ENCODE results near the gene FYB2. TPM values are rescaled to one million over a fixed set of nuclear protein-coding genes. Genes with fewer than 3 reads are reported as not detected.

The FYB2 gene
- total RNA-seq, 1 experiment from 2014 or later = 0.48 TPM

DNA sequence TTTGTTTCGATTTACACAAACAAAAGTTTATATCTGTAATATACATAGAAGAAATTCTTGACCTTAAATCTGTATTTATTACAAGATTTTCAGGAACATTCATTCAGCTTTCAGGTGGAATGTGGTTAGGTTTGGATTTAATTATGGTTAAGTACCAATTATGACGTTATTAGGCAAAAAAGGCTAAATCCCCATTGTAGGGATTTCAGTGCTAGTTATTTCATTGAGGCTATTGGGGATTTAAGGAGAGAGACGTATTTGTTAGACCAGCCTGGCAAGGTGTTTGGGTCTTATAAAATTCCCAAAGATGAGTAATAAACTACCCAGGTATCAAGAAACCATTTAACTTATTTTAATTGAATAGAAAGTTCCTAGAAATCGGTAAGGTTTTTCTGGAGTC, 148.1 kb downstream of the FYB2 start:
- no peak overlapping the region for H3K18ac ChIP-seq (ENCODE audit: insufficient read length, low read depth, low read length)
- no peak overlapping the region for H4K8ac ChIP-seq (replicated peaks; ENCODE audit: insufficient read length, low read depth, low read length)
- no peak overlapping the region for H3K4ac ChIP-seq (ENCODE audit: low read depth, low read length)
- no peak for DNase-seq
- no peak overlapping the region for H4K91ac ChIP-seq (ENCODE audit: insufficient read length, low read depth, low read length)
- no peaks in the 10 kb centered on the region for H3K23me2 ChIP-seq (ENCODE audit: insufficient read length, low read depth, low read length, poor library complexity, severe bottlenecking)
- H3K79me1 ChIP-seq (ENCODE audit: insufficient read depth, low read depth, low read length, poor library complexity, severe bottlenecking) = no peaks in the 10 kb centered on the region
- no peaks in the 10 kb centered on the region for H4K20me1 ChIP-seq (ENCODE audit: control insufficient read depth, insufficient read depth, insufficient read length)
- TF ChIP-seq CTCF (conservative IDR thresholded peaks at IDR 0.05) = no peak
- no peak overlapping the region for H3K27ac ChIP-seq (ENCODE audit: insufficient read length, low read depth, low read length)
- no peak overlapping the region for H2BK5ac ChIP-seq (ENCODE audit: insufficient read length, low read length)
- H3K27ac Mint-ChIP-seq = no peak overlapping the region; a peak in 1 of 7 replicates
- H3K4me1 ChIP-seq (ENCODE audit: insufficient read depth, low read length) = peaks cover 2% of the 10 kb centered on the region; the same call in 1 of the 2 replicates
- H3K4me1 Mint-ChIP-seq = peaks cover 4% of the 10 kb centered on the region in 2 experiments
- no peaks in the 10 kb centered on the region for H3K27me3 Mint-ChIP-seq (ENCODE audit: low read depth)
- no CpG with 5 or more reads among the region's 4 CpGs for WGBS (ENCODE audit: extremely low coverage, insufficient read length, low lambda C conversion rate)
- no peak overlapping the region for H2BK120ac ChIP-seq (ENCODE audit: low read depth, low read length, poor library complexity, severe bottlenecking)
- no peak overlapping the region for H3T11ph ChIP-seq (ENCODE audit: low read length)
- no peaks in the 10 kb centered on the region for H3K79me2 ChIP-seq (ENCODE audit: insufficient read depth, low read length)
- no peaks in the 10 kb centered on the region for H3K36me3 Mint-ChIP-seq (ENCODE audit: insufficient read depth in 1 of 3, low read depth in 3 of 3)
- no peaks in the 10 kb centered on the region for H3K9me3 Mint-ChIP-seq
- no peak overlapping the region for H2BK15ac ChIP-seq (ENCODE audit: low read depth, low read length)
- no peak overlapping the region for H3K4me2 ChIP-seq (ENCODE audit: insufficient read depth, insufficient read length, low read length)
- no peak overlapping the region for H2AFZ ChIP-seq (ENCODE audit: low read length)
- H3K4me3 Mint-ChIP-seq = no peak overlapping the region
- no peak overlapping the region for H3K9ac ChIP-seq (ENCODE audit: extremely low read depth, insufficient read length, low read length)
- H2AK5ac ChIP-seq (ENCODE audit: insufficient read length, low read length) = no peak overlapping the region
- no peak overlapping the region for H2BK20ac ChIP-seq (ENCODE audit: low read depth, low read length, poor library complexity, severe bottlenecking)
- no peak overlapping the region for H3K56ac ChIP-seq (ENCODE audit: insufficient read length, low read depth, low read length)
- H3K27me3 ChIP-seq (ENCODE audit: insufficient read depth, low read length) = no peaks in the 10 kb centered on the region
- no peaks in the 10 kb centered on the region for H3K9me3 ChIP-seq (ENCODE audit: control insufficient read depth, low read depth, low read length)
- no peak overlapping the region for H4K5ac ChIP-seq (ENCODE audit: insufficient read length, low read depth, low read length)
- H3K23ac ChIP-seq (ENCODE audit: insufficient read length, low read depth, low read length) = no peak overlapping the region
- H3K14ac ChIP-seq (ENCODE audit: insufficient read depth, low read length) = no peak overlapping the region
- H2BK12ac ChIP-seq (ENCODE audit: insufficient read length, low read depth, low read length) = no peak overlapping the region

Measured in H9 (cell line).